AG08395 (cell line): ENCODE measurements around the gene FXYD5.

Source experiments
- DNase-seq: peaks from one replicate; pipeline ENCODE4 v3.0.0; 2012; ENCODE audit warnings: mixed read lengths, low spot score

FXYD5 gene

DNA sequence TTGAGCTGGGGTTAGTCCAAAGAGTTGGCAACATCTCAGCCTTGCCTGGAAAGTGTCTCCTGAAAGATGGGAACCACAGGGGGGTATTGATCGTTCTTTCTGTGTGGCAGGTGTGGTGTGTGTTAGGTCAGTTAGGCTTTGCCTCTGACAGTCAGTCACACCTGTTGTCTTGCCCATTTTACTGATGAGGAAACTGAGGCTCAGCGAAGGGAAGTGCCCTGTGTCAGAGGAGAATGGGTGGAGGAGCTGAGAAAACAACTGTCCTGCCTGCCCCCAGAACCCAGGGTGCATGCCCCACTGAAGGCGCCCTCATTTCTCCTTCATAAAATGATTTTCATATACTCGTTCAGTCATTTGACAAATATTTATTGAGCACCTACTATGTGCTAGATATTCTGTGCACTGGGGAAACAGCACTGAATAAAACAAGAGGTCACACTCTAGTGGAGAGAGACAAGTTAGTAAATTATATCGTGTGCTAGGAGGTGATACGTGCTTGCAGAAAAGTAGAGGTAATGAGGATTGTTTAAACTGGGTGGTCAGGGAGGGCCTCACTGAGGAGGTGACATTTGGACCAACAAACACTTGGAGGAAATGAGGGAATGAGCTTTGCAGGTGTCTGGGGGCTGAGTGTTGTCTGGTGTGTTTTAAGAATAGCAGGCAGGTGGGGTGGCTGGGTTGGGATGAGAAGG, 1.6 kb downstream of the FXYD5 start:
- no peak for DNase-seq

GRCh38 chr19:35156673-35157014, 2.1 kb downstream of the FXYD5 start:
- DNase-seq: no peak

GRCh38 chr19:35157431-35157830, 2.9 kb downstream of the FXYD5 start:
- DNase-seq: no peak

GRCh38 chr19:35159606-35160005, 5.1 kb downstream of the FXYD5 start:
- no peak for DNase-seq

- no peak for DNase-seq
These were observed 6.3 kb downstream of the FXYD5 start for GRCh38 chr19:35160629-35161433.

DNA sequence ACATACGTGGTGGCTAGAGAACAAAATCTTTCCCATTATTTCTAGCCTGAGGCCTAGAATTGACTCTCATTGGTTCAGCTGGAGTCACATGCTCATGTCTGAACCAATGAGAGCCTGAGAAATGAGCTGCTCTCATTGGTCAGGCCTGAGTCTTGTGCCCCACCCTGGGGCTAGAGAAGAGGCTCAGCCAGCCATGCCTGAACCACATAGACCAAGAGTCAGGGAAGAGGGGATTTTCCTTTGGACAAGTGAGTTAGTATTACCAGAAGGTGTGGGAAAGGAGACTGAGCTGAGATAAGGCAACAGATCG, 6.9 kb downstream of the FXYD5 start:
- DNase-seq: no peak

DNA sequence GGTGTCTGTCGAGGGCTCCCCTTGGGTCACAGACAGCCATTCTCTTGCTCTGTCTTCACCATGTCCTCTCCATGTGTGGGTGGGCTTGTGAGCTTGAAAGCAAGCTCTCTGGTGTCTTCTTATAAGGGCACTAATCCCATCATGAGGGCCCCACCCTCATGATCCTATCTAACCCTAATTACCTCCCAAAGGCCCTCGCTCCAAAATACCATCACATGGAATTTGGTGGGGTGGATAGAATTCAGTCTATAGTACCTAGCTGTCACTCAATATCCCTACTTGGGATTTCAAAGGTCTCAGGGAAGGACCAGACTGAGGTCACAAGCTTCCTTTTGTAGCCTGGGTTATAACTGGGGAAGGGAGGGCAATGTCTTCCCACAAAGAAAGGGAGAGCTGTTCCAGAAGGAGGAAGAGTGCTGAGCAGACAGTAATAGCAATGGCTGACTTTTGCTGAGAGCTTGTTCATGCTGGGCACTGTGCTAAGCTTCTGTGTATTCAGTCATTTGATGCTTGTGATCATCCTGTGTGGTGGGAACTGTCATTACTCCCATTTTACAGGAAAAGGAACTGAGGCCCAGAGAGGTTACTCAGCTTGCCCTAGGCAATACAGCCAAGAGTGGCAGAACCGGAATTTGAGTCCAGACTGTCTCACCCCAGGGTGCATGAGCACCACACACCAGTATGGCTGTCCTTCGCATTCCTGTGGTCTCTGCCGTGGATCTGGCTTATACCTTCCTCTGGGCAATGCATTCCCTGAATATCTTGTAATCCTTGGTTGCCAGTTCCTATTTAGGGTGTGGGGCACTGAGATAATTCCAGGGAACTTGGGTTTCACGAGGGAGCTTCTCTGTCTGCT, 8.2 kb downstream of the FXYD5 start:
- no peak for DNase-seq

GRCh38 chr19:35164418-35164817, 9.9 kb downstream of the FXYD5 start:
- DNase-seq: no peak

GRCh38 chr19:35165200-35166058, 10.9 kb downstream of the FXYD5 start:
- no peak for DNase-seq

- no peak for DNase-seq
These were observed 11.8 kb downstream of the FXYD5 start for GRCh38 chr19:35166100-35167063.

DNA sequence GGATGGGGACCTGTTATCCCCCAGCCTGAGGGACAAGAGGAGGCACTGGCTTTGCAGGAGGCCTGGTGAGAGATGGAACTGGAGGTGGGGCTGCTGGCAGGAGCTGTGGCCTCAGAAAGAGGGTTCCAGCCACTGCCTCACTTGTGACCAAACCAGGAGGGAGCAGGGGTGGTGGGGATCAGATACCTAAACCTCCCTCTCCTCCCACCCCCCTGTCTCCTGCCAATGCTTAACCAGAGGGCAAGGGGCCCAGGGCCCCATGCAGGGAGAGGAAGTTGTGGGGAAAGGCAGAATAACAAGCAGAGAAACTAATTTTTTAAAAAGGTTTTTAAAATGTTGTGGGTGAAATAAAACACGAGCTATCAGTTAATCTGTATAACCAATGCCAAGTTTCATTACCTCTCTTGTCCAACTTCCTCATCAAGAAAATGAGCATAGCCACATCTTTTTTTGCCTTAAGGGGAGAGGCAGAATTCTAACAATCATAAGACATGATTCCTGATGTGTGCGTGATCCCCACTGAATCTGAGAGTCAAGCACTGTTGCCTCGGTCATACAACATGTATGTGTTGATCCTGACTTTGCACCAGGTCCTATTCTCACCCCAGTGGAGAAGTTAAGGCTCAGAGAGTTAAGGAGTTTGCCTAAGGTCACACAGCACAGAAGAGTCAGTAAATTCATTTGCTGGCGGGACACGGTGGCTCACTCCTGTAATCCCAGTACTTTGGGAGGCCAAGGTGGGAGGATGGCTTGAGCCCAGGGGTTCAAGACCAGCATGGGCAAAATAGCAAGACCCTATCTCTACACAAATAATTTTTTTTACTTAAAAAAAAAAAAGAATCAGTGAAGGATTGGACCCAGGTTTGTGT, 12.9 kb downstream of the FXYD5 start:
- no peak for DNase-seq

- DNase-seq: no peak
These were observed 13.7 kb downstream of the FXYD5 start for GRCh38 chr19:35168196-35168595.

DNA sequence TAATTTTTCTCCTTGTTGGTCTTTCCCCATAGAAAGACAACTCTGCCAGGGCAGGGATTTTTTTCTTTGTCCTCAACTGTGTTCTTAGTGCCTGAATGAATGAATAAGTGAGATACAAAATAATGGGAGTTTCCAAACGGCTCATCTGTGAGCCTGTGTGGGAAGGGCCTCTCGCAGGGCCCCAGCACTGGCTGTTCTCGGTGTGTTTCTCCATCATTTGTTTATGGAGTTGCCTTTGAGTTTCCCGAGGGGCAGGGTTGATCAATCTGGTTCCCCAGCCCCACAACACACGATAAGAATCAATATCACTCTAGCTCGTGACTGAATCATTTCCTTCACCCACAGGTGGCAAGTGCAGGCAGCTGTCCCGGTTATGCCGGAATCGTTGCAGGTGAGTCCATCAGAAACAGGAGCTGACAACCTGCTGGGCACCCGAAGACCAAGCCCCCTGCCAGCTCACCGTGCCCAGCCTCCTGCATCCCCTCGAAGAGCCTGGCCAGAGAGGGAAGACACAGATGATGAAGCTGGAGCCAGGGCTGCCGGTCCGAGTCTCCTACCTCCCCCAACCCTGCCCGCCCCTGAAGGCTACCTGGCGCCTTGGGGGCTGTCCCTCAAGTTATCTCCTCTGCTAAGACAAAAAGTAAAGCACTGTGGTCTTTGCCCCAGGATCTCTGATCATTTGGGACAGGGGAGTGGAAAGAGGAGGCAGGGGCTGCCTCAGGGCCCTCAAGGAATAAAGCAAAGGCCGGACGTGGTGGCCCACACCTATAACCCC, 14.9 kb downstream of the FXYD5 start:
- no peak for DNase-seq

DNA sequence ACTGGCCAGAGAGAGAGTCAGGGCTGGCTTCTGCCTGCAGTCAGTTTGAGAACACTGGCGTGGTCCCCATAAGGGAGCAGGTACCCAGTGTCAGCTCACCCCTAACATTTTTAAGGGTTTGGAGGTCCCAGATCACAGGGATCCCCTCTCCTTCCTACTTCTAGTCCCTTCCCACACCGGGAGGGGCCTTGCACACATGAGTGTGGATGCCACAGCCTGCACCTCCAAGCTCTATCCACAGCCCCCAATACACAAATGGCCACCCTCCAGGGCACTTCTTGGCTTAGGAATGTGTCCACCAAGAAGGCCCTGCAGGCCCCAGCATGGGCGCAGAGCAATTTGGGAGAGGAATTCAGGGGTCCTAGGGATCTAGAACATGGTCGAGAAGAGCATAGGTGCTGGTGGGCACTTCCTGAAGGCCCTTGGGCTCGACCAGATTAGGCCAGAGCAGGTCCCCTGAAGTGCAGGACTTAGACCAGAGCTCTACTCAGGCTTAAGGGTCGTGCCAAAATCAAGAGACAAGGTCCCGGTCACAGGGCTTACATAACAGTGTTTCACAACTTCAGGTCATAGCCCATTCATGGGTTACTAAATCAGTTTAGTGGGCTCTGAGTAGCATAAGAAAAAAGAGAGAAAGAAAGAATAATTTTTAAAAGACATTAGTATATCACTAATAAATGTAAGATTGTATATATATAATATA, 16.0 kb downstream of the FXYD5 start:
- no peak for DNase-seq

DNA sequence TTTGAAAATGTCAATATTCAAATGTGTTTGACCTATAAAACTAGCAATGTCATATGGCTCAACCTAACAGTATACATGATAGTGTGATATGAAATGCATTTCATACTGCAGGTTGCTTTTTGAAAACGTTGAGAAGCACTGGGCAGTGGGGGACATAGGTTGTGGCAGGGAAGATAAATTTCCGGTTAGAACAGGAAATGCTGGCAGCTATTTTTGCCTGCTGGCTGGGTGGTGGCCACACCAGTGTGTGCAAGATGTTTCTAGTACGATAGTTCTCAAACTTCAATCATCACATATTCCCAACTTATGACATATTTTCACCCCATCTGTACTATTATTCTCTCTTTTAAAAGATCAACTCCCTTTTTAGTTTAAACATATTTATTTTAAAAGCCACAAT, 17.2 kb downstream of the FXYD5 start:
- DNase-seq: no peak

- no peak for DNase-seq
These were observed 19.7 kb downstream of the FXYD5 start for GRCh38 chr19:35174226-35174625.

DNA sequence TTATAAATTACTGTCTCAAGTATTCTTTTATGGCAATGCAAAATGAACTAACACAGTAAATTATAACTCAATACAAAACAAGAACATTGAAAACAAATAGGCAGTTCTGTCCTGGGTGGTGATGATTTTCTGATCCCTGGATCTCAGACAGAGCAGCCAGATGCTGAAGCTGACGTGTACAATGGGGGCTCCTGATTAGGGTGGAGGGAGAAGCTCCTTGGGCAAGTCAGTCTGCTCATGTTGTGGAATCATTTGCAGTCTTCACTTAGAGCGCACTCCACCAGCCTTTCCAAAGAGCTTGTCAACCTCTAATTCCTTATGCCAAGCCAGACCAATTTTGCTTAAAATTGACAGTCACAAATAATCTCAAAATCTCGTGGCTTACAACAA, 21.6 kb downstream of the FXYD5 start:
- no peak for DNase-seq
